LNCAP (cell line): ENCODE results near the gene PCDHGC3.

ENCODE experiments used
- CTCF ChIP-seq: fragments of 450-650 bp; IDR thresholded peaks from 2 replicates; pipeline ENCODE4 v1.5.1; 2017; ENCODE audit warnings: mild to moderate bottlenecking

Gene PCDHGC3

DNA sequence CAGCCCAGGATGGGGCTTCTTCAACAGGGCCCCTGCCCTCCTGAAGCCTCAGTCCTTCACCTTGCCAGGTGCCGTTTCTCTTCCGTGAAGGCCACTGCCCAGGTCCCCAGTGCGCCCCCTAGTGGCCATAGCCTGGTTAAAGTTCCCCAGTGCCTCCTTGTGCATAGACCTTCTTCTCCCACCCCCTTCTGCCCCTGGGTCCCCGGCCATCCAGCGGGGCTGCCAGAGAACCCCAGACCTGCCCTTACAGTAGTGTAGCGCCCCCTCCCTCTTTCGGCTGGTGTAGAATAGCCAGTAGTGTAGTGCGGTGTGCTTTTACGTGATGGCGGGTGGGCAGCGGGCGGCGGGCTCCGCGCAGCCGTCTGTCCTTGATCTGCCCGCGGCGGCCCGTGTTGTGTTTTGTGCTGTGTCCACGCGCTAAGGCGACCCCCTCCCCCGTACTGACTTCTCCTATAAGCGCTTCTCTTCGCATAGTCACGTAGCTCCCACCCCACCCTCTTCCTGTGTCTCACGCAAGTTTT lies 36.7 kb downstream of the PCDHGC3 start:
- TF ChIP-seq CTCF, result peak; percentile 91

- no peak for TF ChIP-seq CTCF
Observed at GRCh38 chr5:141512911-141513626, 37.3 kb downstream of the PCDHGC3 start.

- no peak for TF ChIP-seq CTCF
Observed at GRCh38 chr5:141513627-141514329, 38.0 kb downstream of the PCDHGC3 start.

- TF ChIP-seq CTCF, result no peak
Observed at GRCh38 chr5:141514330-141515133, 38.8 kb downstream of the PCDHGC3 start.

DNA sequence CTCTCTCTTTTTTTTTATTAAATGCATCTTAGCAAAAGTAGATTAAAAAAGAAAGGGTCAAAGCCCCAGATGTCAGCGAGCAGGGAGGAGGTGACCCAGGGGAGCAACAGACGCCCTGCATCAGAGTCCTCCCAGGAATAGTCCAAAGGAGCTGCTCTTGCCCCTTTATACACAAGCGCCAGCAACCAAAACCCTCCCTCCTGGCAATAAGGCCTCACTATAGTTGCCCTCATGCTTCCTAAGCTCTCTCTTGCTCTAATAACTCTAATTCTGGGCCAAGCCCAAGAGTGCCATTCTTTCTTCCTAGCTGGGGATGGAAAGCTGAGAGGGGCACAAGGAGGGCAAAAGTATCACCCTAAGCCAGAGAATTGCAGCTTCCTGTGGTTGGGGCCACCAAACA lies 39.4 kb downstream of the PCDHGC3 start:
- TF ChIP-seq CTCF, result no peak

DNA sequence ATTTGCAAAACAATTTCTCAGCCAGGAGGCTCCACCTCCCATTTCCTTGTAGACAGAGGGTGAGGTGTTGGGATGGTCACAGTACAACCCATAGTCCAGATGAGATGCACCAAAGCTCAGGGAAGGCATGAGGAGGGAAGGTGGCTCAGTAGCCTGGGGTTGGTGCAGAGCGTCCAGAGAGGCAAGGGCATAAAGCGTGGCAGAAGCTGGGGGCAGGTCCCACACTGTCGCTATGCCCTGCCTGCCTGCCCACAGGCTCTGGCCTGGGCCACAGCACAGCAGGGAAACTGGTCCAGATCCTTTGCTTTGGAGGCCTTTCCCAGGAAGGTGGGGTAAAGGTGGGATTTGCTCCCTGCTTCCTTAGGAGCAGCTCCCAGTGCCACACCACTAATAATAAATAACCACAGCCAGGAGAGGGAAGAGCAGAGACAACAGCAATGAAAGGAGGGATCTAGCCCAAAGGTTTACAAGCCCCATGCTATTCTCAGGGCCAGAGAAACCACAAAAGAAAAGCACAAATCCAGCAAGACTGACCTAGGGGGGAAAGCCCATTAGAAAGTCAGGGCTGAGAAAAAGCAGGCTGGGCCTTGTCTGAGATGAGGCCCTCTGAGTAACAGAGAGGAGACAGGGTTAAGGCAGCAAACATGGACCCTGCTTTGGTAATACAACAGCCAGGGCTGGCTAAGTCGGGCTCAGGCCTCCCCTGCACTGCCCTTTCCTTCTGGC lies 40.3 kb downstream of the PCDHGC3 start:
- TF ChIP-seq CTCF, result no peak

GRCh38 chr5:141516672-141517025 lies 40.9 kb downstream of the PCDHGC3 start:
- TF ChIP-seq CTCF, result no peak
